Sigmoid colon (tissue), 7 donors: Measurements from ENCODE around the gene SMIM43. TPM values are rescaled to one million over a fixed set of nuclear protein-coding genes. Genes with fewer than 3 reads are reported as not detected.

Experiments used
- DNase-seq: peaks from one replicate; pipeline ENCODE4 v3.0.0-alpha.2; 2019
- H3K27ac ChIP-seq, 4 donors: fragments of 200-600 bp; sonication (generic); one replicate each; pipeline ENCODE4 v1.5.1; 2016 to 2019; ENCODE audit warnings: mild to moderate bottlenecking in 1 of 4
- H3K27me3 ChIP-seq, 3 donors: fragments of 200-600 bp; sonication (generic); one replicate each; pipeline ENCODE4 v1.5.1; 2019; ENCODE audit warnings: mild to moderate bottlenecking in 1 of 3
- H3K36me3 ChIP-seq, 4 donors: fragments of 200-600 bp; sonication (generic); one replicate each; pipeline ENCODE4 v1.5.1; 2016 to 2019
- H3K4me1 ChIP-seq, 4 donors: fragments of 200-600 bp; sonication (generic); one replicate each; pipeline ENCODE4 v1.5.1; 2017 to 2019
- H3K4me3 ChIP-seq, 4 donors: fragments of 200-600 bp; sonication (generic); one replicate each; pipeline ENCODE4 v1.5.1; 2017 to 2019; ENCODE audit warnings: mild to moderate bottlenecking in 2 of 4, moderate library complexity in 1 of 4
- H3K9me3 ChIP-seq, 4 donors: fragments of 200-600 bp in 3 of 4; sonication (generic) in 3 of 4; one replicate each; pipeline versions ENCODE4 v1.5.1 to v1.6.1; 2013 to 2019
- CTCF ChIP-seq, 4 experiments: fragments of 450-650 bp in 3 of 4; fragments of 200-600 bp in 1 of 4; IDR thresholded peaks; one replicate each; pipeline ENCODE4 v1.5.1; 2016 to 2019; ENCODE audit warnings: antibody characterized with exemption in 4 of 4, mild to moderate bottlenecking in 3 of 4, moderate library complexity in 2 of 4
- EP300 ChIP-seq, 4 donors: sonication (generic); formaldehyde crosslinking; IDR thresholded peaks; one replicate each; pipeline ENCODE4 v1.6.1; 2017; ENCODE audit warnings: antibody characterized with exemption in 4 of 4
- POLR2A ChIP-seq, 2 donors: fragments of 450-650 bp; IDR thresholded peaks; one replicate each; pipeline ENCODE4 v1.6.1; 2016; ENCODE audit warnings: antibody characterized with exemption in 2 of 2, mild to moderate bottlenecking in 2 of 2, moderate library complexity in 2 of 2
- POLR2AphosphoS5 ChIP-seq, 4 donors: sonication (generic); formaldehyde crosslinking; IDR thresholded peaks; one replicate each; pipeline ENCODE4 v1.6.1; 2017; ENCODE audit warnings: antibody characterized with exemption in 4 of 4
- WGBS, 2 donors: extraction: QIAGEN DNeasy Blood & Tissue Kit; methylation state at CpG; one replicate each; pipeline ENCODE4 v1.1.7; 2013; 5-methylcytosine and 5-hydroxymethylcytosine counted together
- intact Hi-C: fragments of 100-400 bp; cut with DNase I; formaldehyde crosslinking; loops from one replicate; pipeline ENCODE4 v1.15.1; 2023
- polyA plus RNA-seq, 3 donors: library from polyadenylated mRNA; stranded (reverse); fragments of 200-250 nt; gene quantifications; one replicate each; pipeline ENCODE4 v1.2.3, GENCODE V29; 2013
- total RNA-seq, 4 donors: library from RNA; depleted of rRNA; stranded (reverse); fragments of >200 nt; gene quantifications; one replicate each; pipeline ENCODE4 v1.1.0, GENCODE V29; 2016
- donor health status: healthy with polysubstance abuse.
- donor health status: Bipolar disorder and iron deficiency.
- donor health status: healthy.

The SMIM43 gene
- total and polyA plus RNA-seq, 7 donors = 0.44 to 1.1 (median 0.60) TPM; not detected in 3

- no peak for TF ChIP-seq CTCF (IDR thresholded peaks at IDR 0.05)
- no peak for TF ChIP-seq EP300 (IDR thresholded peaks at IDR 0.05)
- TF ChIP-seq POLR2AphosphoS5 (IDR thresholded peaks at IDR 0.05) = no peak
- TF ChIP-seq POLR2A (IDR thresholded peaks at IDR 0.05) = no peak
- no peaks in the 10 kb centered on the region for H3K36me3 ChIP-seq
- no peak for DNase-seq
- WGBS, 2 donors = 75 to 82% methylated on average over 8 of the region's 8 CpGs
- H3K9me3 ChIP-seq = no peaks in the 10 kb centered on the region
- no peak overlapping the region for H3K4me3 ChIP-seq
- no peak overlapping the region for H3K27ac ChIP-seq
- intact Hi-C loops = no loop called here
- H3K4me1 ChIP-seq = no peaks in the 10 kb centered on the region
- H3K27me3 ChIP-seq = no peaks in the 10 kb centered on the region
These were observed 14.1 kb upstream of the SMIM43 start for GRCh38 chr4:121778991-121779628.

GRCh38 chr4:121777625-121778024 is 12.7 kb upstream of the SMIM43 start:
- H3K4me3 ChIP-seq = no peak overlapping the region
- WGBS, 2 donors = 36 to 48% methylated on average over 3 of the region's 3 CpGs
- no peaks in the 10 kb centered on the region for H3K9me3 ChIP-seq
- H3K4me1 ChIP-seq = no peaks in the 10 kb centered on the region
- intact Hi-C loops = no loop called here
- H3K36me3 ChIP-seq = no peaks in the 10 kb centered on the region
- H3K27me3 ChIP-seq = no peaks in the 10 kb centered on the region
- DNase-seq = no peak
- TF ChIP-seq POLR2A (IDR thresholded peaks at IDR 0.05) = no peak
- TF ChIP-seq EP300 (IDR thresholded peaks at IDR 0.05) = no peak
- TF ChIP-seq CTCF (IDR thresholded peaks at IDR 0.05) = no peak
- no peak for TF ChIP-seq POLR2AphosphoS5 (IDR thresholded peaks at IDR 0.05)
- no peak overlapping the region for H3K27ac ChIP-seq

- H3K36me3 ChIP-seq = no peaks in the 10 kb centered on the region
- DNase-seq = no peak
- no peak overlapping the region for H3K27ac ChIP-seq
- H3K27me3 ChIP-seq = no peaks in the 10 kb centered on the region
- 78 to 83% methylated on average over 6 of the region's 6 CpGs for WGBS, 2 donors
- no peaks in the 10 kb centered on the region for H3K4me1 ChIP-seq
- no peak for TF ChIP-seq POLR2A (IDR thresholded peaks at IDR 0.05)
- no peak for TF ChIP-seq POLR2AphosphoS5 (IDR thresholded peaks at IDR 0.05)
- no peak for TF ChIP-seq CTCF (IDR thresholded peaks at IDR 0.05)
- H3K4me3 ChIP-seq = no peak overlapping the region
- no peaks in the 10 kb centered on the region for H3K9me3 ChIP-seq
- intact Hi-C loops = no loop called here
These were observed 11.8 kb upstream of the SMIM43 start for GRCh38 chr4:121776610-121777401.

- TF ChIP-seq EP300 (IDR thresholded peaks at IDR 0.05) (no peak), POLR2AphosphoS5 (IDR thresholded peaks at IDR 0.05) (no peak), POLR2A (IDR thresholded peaks at IDR 0.05) (no peak), CTCF (IDR thresholded peaks at IDR 0.05) (no peak)
- Histone ChIP-seq H3K27ac (no peak overlapping the region), H3K36me3 (no peaks in the 10 kb centered on the region), H3K9me3 (no peaks in the 10 kb centered on the region), H3K27me3 (no peaks in the 10 kb centered on the region), H3K4me1 (no peaks in the 10 kb centered on the region), H3K4me3 (no peak overlapping the region)
- no peak for DNase-seq
- intact Hi-C loops = no loop called here
- 85 to 91% methylated on average over 1 of the region's 1 CpG for WGBS, 2 donors
These were observed 8.9 kb upstream of the SMIM43 start for GRCh38 chr4:121773883-121774282.
